GM19467 (cell line): ENCODE data around the gene TLK1.
A peak's percentile ranks its signal among the peaks of the same experiment; 100 is the strongest.

Experiments
- ATAC-seq: cut with Tn5 transposase; IDR thresholded peaks from one replicate; pipeline ENCODE4 v1.9.1; 2021; ENCODE audit warnings: mild to moderate bottlenecking, moderate library complexity; ENCODE audit not compliant: unreplicated experiment

Gene TLK1

DNA sequence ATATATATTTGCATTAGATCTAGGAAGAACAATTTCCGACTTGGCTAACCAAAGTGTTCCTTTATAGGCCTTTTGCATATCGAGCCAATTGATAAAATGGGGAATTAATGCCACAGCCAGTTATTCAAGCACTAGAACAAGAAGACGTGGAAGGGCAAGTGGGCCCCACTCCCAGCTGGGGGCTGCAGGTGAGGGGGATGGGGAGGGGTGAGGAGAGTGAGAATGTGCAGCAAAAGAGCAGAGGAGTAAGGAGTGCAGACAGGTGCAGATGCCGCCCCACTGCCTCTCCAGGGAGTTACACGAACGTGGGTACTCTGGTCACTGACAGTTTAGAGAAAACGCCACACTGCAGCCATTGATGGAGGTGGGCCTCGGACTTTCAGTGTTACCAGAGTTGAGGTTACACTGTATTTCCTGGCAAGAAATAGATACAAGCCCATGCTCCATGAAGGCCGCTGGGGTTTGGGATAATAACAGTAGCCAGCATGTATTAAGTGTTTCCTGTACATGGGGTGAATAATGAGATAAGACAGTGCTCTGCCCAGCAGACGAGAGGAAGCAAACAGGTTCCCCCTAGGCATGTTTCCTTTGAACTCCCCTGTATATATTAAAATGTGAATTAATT, 190.7 kb downstream of the TLK1 start:
- no peak for ATAC-seq

- no peak for ATAC-seq
Measured at GRCh38 chr2:170969030-170969429, 191.7 kb downstream of the TLK1 start.

GRCh38 chr2:170968205-170969003, 192.3 kb downstream of the TLK1 start:
- ATAC-seq = no peak

- no peak for ATAC-seq
Measured at GRCh38 chr2:170967553-170967952, 193.1 kb downstream of the TLK1 start.

DNA sequence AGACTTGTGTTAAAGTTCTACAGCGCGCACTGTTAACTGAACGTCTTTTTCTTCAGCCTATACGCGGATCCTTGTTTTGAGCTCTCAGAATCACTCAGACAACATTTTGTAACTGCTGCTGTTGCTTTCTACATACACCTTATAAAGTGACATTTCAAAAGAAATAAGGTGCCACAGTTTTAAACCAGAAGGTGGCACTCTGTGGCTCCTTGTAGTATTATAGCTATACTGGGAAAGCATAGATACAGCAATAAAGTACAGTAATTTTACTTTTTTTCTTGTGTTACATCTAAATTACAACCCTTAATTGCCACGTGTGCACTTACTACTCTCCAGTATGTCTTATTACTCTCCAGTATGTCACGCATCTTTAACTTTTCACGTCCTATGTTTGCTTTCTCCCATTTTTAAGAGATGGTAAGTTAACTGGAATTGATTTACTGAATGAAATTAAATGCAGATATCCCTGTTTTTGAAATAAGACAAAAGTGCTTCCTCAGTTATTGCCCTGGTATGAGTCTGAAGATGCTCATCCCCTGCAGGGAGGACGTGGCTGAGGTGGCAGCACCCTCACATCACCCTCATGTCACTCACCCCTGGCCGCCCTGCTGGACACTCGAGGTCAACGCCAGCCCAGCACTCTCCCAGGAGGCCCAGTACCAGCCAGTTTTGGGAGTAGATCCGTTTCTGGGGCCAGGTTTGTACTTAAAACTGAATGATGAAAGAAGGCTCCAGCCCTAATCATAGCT, 193.9 kb downstream of the TLK1 start:
- ATAC-seq = no peak

- ATAC-seq = no peak
Measured at GRCh38 chr2:170965446-170966225, 195.1 kb downstream of the TLK1 start.

GRCh38 chr2:170963386-170963785, 197.3 kb downstream of the TLK1 start:
- no peak for ATAC-seq

DNA sequence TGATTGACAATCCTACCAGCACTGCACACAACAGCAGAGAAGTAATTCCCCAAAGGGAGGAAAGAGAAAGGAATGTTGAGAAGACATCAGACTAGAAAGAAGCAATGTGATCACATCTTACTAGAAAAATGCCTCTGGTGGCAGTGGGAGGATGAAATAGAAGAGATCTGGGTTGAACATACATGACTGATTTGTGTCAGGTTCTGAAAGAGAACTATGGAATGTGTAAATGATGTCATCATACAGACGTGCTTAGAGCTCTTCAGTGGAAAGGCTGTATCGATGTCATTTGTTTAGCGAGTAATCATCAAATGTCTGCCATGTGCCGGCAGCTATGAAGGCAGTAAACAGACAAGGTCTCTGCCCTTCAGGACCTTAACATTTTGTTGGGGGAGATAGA, 206.8 kb downstream of the TLK1 start:
- no peak for ATAC-seq

GRCh38 chr2:170950221-170950761, 210.4 kb downstream of the TLK1 start:
- peak; percentile 84 for ATAC-seq

DNA sequence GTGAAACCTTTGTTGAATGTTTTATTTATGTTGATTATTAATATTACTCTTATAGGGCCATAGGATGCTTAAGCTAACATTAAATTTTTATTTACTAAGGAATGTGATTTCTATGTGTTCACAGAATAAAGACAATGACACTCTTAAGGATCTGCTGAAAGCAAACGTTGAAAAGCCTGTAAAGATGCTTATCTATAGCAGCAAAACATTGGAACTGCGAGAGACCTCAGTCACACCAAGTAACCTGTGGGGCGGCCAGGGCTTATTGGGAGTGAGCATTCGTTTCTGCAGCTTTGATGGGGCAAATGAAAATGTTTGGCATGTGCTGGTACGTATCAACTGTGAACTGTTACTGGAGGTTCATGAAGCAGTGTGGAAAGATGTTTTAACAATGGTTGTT, 211.3 kb downstream of the TLK1 start:
- ATAC-seq = no peak

DNA sequence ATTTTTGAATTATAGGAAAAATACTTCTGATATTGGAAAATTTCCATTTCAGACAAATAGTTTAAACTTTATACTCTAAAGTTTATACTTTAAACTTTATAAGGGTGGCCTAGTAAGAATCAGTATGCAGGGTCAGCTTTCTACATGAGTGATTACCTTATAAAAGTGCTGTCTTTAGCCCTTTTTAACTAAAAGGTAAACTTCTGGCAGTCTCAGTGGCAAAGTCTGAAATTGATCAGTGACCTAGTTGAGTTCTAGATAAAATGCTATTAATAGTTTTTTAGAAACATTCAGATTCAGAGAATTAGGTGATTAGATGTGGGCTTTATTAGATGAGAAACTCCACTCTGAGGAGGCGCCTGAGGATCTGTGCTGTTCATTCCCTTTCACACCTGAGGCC, 216.1 kb downstream of the TLK1 start:
- no peak for ATAC-seq

DNA sequence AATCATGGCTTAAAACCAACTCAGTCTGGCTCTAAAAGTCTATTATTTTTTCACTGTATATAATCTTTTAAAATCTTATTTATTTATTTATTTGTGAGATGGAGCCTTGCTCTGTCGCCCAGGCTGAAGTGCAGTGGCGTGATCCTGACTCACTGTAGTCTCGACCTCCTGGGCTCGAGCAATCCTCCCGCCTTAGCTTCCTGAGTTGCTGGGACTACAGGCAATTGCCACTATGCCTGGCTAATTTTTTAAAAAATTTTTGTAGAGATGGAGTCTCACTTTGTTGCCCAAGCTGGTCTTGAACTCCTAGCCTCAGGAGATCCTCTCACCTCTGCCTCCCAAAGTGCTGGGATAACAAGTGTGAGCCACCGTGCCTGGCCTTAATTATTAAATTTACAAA, 217.1 kb downstream of the TLK1 start:
- no peak for ATAC-seq

DNA sequence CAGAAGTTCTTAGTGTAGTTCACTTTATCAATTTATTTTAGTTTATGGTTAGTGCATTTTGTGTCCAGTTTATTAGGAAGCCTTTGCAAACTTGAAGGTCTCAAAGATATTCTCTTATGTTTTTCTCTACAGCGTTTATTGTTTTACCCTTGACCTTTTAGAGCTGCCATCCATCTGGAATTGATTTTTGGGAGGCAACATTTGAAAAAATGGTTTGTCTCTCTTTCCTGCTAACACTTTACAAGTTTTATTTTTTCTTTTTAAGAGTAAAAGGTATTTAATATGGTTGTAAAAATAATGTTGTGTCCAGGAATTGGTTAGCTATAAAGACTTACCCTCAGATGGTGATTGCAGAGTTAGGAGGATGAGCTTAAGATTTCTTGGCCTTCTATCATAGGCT, 217.7 kb downstream of the TLK1 start:
- ATAC-seq = no peak

DNA sequence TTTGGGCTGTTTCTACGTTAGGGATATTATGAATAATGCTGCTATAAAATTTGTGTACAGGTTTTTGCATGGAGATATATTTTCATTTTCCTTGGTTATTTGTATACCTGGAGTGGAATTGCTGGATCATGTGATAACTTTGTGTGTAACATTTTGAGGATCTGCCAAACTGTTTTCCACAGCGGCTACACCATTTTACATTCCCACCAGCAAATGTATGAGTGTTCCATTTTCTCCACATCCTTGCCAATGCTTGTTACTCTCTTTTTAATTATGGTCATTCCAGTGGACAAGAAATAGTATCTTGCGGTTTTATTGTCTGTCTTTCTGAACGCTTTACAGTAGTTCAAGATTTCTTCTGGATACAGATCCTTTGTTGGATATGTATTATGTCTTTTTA, 218.1 kb downstream of the TLK1 start:
- ATAC-seq = no peak
